GM19099 (cell line): ENCODE results near the gene SLAMF8.

Source experiments
- POLR2A ChIP-seq: IDR thresholded peaks from 3 replicates; pipeline ENCODE4 v1.6.1; 2011; ENCODE audit warnings: low read depth; ENCODE audit not compliant: insufficient read length; ENCODE audit errors: extremely low read depth

Gene SLAMF8

DNA sequence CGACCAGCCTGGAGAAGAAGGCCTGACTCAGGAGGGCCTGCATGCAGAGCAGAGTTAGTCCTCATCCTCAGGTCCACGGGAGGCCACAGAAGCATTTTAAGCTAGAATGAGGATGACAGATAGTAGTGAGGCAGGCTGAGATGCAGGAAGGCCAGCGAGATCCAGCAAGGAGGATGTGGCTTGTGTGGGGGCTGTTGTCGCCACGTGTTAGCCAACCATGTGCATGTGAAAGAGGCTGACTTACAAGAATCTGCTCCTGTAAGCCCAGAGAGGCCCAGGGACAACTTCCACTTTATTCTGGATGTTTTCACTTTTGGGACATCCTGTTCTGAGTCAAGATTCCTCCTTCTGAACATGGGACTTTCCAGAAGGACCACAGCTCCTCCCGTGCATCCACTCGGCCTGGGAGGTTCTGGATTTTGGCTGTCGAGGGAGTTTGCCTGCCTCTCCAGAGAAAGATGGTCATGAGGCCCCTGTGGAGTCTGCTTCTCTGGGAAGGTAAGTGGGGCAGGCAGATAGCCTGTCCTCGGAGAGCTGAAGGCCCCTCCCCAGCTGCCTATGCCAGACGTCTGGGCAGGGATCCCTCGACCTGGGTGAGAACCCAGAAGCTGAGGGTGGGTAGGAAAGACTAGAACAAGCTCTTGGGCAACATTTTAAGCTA lies at the start of gene SLAMF8:
Gene SLAMF8 (plus strand): TSS at position 433 of the 661 bp plus-strand sequence. CDS start 26 bp downstream, at position 459.
- TF ChIP-seq POLR2A, result no peak

DNA sequence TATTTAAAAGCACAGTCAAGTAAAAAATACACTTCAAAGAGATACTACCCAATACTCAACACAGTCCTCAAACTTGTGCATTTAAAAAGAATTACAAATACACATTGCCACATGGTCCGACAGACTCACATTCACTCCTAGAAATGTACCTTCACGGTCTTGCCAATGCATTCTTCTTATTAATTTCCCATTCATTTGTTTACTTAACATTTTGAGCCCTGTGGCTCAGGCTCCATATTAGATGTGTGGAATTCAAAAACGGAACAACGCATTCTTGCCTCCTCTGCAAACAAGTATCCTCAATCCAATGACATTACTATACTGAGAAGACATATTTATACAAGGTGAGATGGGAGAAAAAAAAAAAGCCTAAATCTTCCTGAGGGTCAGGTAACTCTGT lies 48.4 kb upstream of the SLAMF8 start:
- TF ChIP-seq POLR2A, result no peak

DNA sequence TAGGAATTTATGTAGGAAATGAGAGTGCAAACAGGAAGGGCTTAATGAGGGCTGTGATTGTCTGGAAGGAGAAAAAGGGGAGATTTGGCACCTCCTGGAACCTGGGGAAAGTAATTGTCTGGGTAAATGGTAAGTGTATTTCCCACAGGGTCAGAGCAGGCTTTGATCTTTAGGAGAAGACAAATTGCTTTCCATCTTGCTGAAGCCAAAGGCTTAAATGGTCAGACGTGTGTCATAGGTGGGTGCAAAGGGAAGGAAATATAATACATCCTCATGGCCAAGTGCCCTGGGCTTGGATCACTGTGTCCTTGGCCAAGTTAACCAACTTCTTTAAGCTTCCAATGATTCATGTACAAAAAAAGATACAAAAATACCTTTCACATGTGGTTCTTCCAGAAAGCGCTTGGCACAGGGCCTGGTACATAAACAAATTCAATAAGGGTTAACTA lies 47.2 kb upstream of the SLAMF8 start:
- TF ChIP-seq POLR2A, result no peak

DNA sequence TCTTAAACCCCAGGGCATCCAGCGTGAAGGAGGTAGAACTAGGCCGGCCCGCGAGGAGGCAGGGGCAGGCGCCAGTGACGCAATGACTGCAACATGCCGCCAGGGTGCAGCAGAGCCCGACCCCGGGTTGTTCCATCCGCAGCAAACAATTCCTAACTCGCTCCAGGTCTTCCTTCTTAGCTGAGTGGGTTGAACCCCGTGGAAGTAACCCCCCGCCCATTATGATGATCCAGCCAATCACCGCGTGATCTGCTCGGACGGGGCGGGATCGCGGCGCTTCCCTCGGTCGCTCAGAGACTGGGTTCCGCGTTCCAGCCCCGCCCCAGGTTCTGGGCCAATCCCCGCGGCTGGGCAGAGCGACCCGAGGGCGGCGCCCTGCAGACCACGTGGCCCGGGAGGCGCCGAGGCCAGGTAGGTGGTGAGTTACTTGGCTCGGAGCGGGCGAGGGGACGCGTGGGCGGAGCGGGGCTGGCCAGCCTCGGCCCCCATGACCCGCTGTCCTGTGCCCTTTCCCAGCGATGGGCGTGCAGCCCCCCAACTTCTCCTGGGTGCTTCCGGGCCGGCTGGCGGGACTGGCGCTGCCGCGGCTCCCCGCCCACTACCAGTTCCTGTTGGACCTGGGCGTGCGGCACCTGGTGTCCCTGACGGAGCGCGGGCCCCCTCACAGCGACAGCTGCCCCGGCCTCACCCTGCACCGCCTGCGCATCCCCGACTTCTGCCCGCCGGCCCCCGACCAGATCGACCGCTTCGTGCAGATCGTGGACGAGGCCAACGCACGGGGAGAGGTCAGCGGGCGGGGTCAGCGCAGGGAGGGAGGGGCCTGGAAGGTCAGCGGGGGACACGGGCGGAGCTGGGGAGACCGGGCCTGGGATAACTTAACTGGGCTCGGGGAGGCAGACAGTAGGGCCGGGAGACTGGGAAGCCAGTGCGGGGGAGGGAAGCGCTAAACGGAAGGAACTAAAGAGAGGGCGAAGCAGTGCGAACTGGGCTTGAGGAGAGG lies 45.8 kb upstream of the SLAMF8 start, which contains the start of gene DUSP23:
Gene DUSP23 (plus strand): TSS at position 380 of the 1,000 bp plus-strand sequence. CDS start 139 bp downstream, at position 519.
- peak; percentile 53 for TF ChIP-seq POLR2A

DNA sequence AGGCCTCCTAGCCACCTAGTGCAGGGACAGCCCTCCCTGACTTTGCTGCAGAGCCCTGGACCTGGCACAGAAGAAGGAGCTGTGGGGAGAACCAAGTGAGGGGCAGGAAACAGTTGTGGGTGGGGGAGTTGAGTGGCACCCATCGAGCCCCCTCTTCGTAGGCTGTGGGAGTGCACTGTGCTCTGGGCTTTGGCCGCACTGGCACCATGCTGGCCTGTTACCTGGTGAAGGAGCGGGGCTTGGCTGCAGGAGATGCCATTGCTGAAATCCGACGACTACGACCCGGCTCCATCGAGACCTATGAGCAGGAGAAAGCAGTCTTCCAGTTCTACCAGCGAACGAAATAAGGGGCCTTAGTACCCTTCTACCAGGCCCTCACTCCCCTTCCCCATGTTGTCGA lies 44.7 kb upstream of the SLAMF8 start:
- TF ChIP-seq POLR2A, result no peak

DNA sequence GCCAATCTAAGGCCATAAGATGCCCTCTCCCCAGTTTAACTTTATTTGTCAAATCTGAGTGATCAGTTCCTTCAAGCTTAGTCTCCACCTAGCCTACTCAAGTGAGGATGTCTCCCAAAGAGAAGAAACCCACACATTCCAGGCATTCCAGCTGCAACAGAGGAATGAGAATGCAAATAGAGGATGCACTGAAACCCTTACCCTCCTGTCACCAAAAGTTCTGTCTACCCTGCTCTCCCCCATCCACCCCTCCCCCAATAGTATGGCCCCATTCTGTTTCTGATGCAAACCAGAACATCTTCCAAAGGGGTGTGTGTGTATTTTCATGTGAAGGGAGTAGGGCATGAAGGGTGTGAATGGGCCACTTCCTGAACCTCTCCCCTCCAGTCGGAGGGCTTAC lies 42.9 kb upstream of the SLAMF8 start:
- no peak for TF ChIP-seq POLR2A

DNA sequence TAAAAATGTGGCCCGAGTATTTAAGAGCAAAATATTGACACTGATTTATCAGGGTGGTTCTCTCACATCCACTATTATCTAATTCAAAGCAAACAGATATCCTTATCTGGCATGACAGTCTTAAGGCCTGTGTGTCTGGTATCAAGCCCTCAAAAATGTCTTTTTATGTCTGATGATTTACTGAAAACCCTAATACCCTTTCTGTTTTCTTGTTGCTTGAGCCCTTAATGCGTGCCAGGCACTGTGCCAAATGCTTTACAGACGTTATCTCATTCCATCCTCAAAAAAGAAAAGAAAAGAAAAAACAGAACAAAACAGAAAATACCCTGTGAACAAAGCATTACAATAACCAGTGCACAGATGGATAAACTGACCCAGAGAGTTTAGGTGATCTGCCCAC lies 40.2 kb upstream of the SLAMF8 start:
- no peak for TF ChIP-seq POLR2A

DNA sequence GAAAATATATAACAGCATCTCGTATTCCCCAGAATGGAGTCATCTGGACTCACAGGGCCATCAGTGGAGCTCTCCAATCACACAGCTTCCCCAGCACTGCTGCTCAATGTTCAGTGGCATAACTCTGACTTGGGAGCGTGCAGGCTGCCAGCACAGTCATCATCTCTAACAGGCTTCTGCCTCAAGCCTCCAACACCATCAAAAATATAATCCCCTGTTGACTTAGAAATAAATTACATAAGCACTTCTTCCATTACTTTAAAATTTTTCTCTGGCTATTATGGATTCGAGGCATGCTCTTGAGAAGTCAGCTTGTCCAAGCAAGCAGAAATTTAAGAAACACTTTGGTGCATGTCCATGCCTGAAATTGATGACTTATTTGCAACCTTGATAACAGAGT lies 39.7 kb upstream of the SLAMF8 start:
- no peak for TF ChIP-seq POLR2A

DNA sequence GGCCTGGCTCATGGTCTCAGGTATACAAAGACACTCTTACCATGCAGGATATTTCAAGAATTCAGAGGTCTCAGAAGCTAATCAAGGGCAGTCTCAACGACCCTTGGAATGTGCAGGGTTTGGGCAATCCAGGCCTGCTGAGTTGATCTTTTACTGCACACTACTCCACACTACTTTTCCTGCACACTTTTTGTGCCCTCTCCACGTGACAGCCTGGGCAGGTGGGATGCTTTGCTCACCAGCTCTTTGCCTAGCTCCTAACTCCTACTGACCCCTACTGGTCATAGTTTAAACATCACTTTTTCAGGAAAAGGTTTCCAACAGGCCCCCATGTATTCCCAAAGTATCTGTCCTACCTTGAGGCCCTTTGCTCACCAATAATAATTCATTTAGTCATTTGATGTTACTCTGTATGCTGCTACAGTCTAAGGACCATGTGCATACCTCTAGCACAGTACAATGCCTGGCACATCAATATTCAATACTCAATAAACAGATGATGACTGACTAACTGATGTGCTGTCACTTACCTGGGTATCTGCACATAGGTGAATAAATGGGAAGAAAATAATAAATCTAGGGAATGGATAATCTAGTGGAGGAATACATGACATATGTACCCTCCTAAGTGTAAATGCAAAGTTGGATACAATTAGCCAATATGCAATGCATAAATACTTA lies 36.3 kb upstream of the SLAMF8 start:
- TF ChIP-seq POLR2A, result no peak

DNA sequence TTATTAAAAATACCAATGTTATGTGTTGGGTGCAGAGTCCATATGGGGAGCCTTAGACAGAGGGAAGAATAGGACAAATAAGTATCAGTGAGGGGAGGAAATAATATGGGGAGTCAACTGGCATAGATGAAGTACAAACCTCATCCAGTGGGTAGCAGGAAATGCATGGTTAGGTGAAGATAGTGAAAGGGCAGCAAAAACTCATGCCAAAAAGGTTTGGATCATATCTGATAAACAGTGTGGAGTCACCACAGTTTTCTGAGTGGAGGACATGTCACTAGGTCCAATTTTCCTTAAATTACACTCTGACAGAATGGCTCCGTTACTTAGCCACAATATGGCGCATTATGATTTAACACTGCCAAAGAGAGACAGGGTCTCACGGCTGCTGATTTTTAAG lies 35.6 kb upstream of the SLAMF8 start:
- no peak for TF ChIP-seq POLR2A

DNA sequence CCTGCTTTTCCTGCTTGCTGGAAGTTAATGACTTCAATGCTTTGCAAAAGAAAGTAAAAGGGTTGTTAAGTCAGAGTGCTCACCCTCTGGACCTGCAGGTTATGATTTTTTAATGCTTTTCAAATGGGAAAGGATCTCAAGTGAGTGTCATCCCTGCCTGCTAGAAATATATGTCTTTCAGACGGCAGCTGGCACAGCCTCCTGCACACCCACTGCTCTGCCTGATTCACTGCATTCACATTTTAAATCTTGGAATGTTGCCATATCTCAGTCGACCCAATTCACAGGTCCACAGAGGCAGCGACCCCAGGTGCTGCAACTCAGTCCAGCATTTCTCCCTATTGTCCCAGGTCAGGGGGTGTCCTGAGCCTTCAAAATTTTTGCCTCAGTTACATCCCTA lies 35.2 kb upstream of the SLAMF8 start:
- no peak for TF ChIP-seq POLR2A

DNA sequence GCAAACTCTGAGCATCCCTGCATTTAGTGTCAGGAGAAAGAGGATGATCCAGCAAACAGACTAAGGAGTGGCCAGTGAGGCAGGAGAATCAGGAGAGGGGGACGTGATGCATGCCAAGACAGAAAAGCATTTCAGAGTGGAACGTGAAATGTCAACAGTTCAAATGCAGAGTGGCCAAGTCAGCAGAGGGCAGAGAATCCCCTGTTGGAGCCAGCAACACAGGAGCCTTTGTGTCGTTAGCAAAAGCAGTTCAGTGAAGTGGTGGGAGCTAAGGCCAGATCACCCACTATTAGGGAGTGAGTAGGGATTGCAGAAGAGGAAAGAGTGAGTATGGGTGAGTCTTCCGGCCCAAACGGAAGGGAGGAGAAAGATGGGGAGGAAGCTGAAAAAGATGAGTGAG lies 31.1 kb upstream of the SLAMF8 start:
- TF ChIP-seq POLR2A, result no peak

DNA sequence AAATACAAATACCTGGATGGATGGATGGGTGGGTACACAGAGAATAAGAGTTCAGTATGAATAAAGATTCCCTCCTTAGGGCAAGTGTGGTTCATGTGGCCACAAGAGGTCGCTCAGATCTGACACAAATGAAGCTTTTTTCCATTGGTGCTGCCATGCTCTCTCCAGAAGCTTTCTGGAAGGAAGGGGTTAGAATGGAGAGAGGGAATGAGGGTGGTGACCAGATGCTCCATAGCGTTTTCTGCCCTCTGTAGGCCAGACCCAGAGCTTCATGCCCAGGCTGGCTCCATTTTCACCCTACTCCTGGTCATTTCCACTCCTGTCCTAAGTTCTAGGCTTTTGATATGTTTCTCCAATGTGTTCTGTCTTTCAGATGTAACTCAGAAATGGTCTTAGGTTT lies 27.8 kb upstream of the SLAMF8 start:
- no peak for TF ChIP-seq POLR2A

DNA sequence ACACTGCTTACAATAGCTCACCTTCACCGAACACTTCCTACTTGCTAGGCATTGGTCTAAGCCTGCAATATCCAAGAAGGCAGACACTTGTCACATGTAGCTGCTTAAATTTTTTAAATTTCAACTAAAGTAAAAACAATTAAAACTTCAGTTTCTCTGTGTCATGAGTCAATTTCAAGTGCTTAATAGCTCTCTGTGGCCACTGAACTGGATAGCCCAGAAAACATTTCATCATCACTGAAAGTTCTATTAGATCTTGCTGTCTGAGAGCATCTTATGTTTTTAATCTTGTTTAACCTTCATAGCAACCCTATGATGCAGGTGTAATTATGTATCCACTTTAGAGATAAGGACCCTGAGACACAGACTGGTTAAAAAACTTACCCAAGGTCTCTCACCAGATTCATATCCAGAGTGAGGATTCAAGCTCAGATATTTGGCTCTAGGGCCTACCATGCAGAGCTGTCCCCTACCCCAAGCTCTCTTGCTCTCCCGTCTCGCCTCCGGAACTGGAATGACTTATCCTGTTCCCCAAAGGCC lies 27.2 kb upstream of the SLAMF8 start:
- no peak for TF ChIP-seq POLR2A

DNA sequence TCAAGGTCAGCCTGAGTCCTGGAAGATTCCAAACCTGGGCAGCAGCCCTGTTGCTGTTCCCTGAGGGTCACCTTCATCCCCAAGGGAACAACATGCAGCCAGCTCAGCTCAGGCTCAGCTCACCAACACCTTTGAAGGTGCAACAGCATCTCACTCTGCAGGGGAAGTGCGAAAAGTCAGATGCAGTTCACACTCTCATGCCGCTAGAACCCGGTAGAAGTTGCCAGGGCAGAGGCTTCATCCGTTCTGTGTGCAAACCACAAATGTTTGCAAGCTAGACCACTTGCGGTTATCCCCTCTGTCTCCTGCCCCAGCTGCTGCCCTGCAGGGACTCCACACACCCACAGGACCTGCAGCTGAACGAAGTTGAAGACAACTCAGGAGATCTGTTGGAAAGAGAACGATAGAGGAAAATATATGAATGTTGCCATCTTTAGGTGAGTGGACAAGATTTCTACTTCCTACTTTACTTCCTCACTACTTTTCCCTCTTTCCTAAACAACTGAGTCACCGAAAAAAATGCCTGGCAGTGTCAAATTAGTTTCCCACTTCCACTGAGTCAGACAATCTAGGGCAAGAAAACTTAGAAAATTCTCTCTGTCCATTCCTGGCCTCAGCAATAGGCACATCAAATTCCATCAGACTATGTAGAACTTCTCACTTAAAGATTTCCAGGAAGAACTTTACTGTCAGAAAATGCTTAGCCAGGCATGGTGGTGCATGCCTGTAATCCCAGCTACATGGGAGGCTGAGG lies 26.3 kb upstream of the SLAMF8 start:
- TF ChIP-seq POLR2A, result no peak

DNA sequence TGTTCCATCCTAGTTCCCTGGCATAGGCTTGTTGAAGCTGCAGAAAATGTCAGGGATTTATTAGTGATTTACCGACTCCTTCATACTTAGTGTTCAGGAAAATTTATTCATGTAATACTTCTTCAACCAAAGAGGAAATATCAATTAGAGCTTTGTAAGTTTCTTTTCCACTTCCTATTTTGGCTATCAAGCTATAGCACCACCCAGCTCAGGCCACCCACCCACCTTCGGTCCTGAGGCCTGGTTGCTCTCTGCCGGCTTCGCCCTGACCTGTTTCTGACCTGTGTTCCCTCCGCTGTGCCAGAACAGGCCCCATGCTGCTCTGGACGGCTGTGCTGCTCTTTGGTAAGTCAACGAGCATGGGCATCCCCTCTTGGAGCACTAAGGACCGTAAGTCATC lies 24.6 kb upstream of the SLAMF8 start, which contains the start of gene FCRL6:
Gene FCRL6 (plus strand): TSS at position 250 of the 400 bp plus-strand sequence. CDS start 65 bp downstream, at position 315.
- no peak for TF ChIP-seq POLR2A
